Measurements from ENCODE around the gene HEG1. TPM values are rescaled to one million over a fixed set of nuclear protein-coding genes. Genes with fewer than 3 reads are reported as not detected.

HEG1 gene
- total RNA-seq, 2 experiments from 2014 or later: 31.2 to 32.6 TPM

GRCh38 chr3:125048282-125048681, 7.5 kb downstream of the HEG1 start:
- no peak overlapping the region for H3K4me3 Mint-ChIP-seq
- H3K27me3 Mint-ChIP-seq: no peaks in the 10 kb centered on the region
- ChIA-PET POLR2A (no interaction called here), CTCF (no interaction called here)
- TF ChIP-seq CTCF (IDR thresholded peaks at IDR 0.05): no peak
- peaks cover 12% of the 10 kb centered on the region for H3K36me3 ChIP-seq (ENCODE audit: insufficient read depth, low read length)
- peaks cover 9% of the 10 kb centered on the region for H3K36me3 Mint-ChIP-seq (ENCODE audit: low read depth)
- peaks cover 54% of the 10 kb centered on the region for H3K4me1 ChIP-seq (ENCODE audit: insufficient read depth, low read length)
- H3K4me3 ChIP-seq (ENCODE audit: low read length): no peak overlapping the region
- H3K27ac Mint-ChIP-seq: no peak overlapping the region
- ATAC-seq (ENCODE audit: poor library complexity) (no peak), DNase-seq (no peak)
- intact Hi-C loops (cut with DNase I, micrococcal nuclease): no loop called here
- H3K4me1 Mint-ChIP-seq (ENCODE audit: low read depth): peaks cover 42% of the 10 kb centered on the region
- H3K27me3 ChIP-seq (ENCODE audit: control insufficient read depth in 1 of 2, insufficient read depth in 2 of 2, low read length in 2 of 2): no peaks in the 10 kb centered on the region
- H3K9me3 ChIP-seq (ENCODE audit: control insufficient read depth in 1 of 2, insufficient read depth in 1 of 2, low read length in 2 of 2): no peaks in the 10 kb centered on the region
- no peak overlapping the region for H3K27ac ChIP-seq (ENCODE audit: low read depth in 1 of 2, low read length in 2 of 2)
- no peaks in the 10 kb centered on the region for H3K9me3 Mint-ChIP-seq

GRCh38 chr3:125045965-125046364, 9.8 kb downstream of the HEG1 start:
- TF ChIP-seq CTCF (IDR thresholded peaks at IDR 0.05): no peak
- Mint-ChIP-seq H3K4me1 (ENCODE audit: low read depth) (peaks cover 27% of the 10 kb centered on the region), H3K27me3 (no peaks in the 10 kb centered on the region), H3K36me3 (ENCODE audit: low read depth) (peaks cover 14% of the 10 kb centered on the region), H3K9me3 (no peaks in the 10 kb centered on the region), H3K4me3 (no peak overlapping the region), H3K27ac (no peak overlapping the region)
- no peaks in the 10 kb centered on the region for H3K27me3 ChIP-seq (ENCODE audit: control insufficient read depth in 1 of 2, insufficient read depth in 2 of 2, low read length in 2 of 2)
- intact Hi-C loops (cut with DNase I, micrococcal nuclease): no loop called here
- peaks cover 14% of the 10 kb centered on the region for H3K36me3 ChIP-seq (ENCODE audit: insufficient read depth, low read length)
- no peaks in the 10 kb centered on the region for H3K9me3 ChIP-seq (ENCODE audit: control insufficient read depth in 1 of 2, insufficient read depth in 1 of 2, low read length in 2 of 2)
- DNase-seq (no peak), ATAC-seq (ENCODE audit: poor library complexity) (no peak)
- peaks cover 34% of the 10 kb centered on the region for H3K4me1 ChIP-seq (ENCODE audit: insufficient read depth, low read length)
- ChIA-PET CTCF (no interaction called here), POLR2A (no interaction called here)
- no peak overlapping the region for H3K27ac ChIP-seq (ENCODE audit: low read depth in 1 of 2, low read length in 2 of 2)
- no peak overlapping the region for H3K4me3 ChIP-seq (ENCODE audit: low read length)

GRCh38 chr3:125045194-125045593, 10.6 kb downstream of the HEG1 start:
- Mint-ChIP-seq H3K27ac (no peak overlapping the region), H3K4me3 (no peak overlapping the region), H3K4me1 (ENCODE audit: low read depth) (peaks cover 23% of the 10 kb centered on the region), H3K27me3 (no peaks in the 10 kb centered on the region), H3K36me3 (ENCODE audit: low read depth) (peaks cover 11% of the 10 kb centered on the region), H3K9me3 (no peaks in the 10 kb centered on the region)
- ChIA-PET POLR2A (no interaction called here), CTCF (no interaction called here)
- Histone ChIP-seq H3K4me1 (ENCODE audit: insufficient read depth, low read length) (peaks cover 26% of the 10 kb centered on the region), H3K4me3 (ENCODE audit: low read length) (no peak overlapping the region), H3K27me3 (ENCODE audit: control insufficient read depth in 1 of 2, insufficient read depth in 2 of 2, low read length in 2 of 2) (no peaks in the 10 kb centered on the region), H3K27ac (ENCODE audit: low read depth in 1 of 2, low read length in 2 of 2) (no peak overlapping the region), H3K36me3 (ENCODE audit: insufficient read depth, low read length) (peaks cover 14% of the 10 kb centered on the region), H3K9me3 (ENCODE audit: control insufficient read depth in 1 of 2, insufficient read depth in 1 of 2, low read length in 2 of 2) (no peaks in the 10 kb centered on the region)
- TF ChIP-seq CTCF (IDR thresholded peaks at IDR 0.05): no peak
- no peak for ATAC-seq (ENCODE audit: poor library complexity)
- intact Hi-C loops (cut with DNase I, micrococcal nuclease): no loop called here
- no peak for DNase-seq

All from CD4-positive, alpha-beta T cell (primary cell).